Spleen (tissue), 11 donors: ENCODE results near the gene ZSCAN5A. TPM values are rescaled to one million over a fixed set of nuclear protein-coding genes. Genes with fewer than 3 reads are reported as not detected.
"Not testable (repeated sequence)": the region's sequence is repeated elsewhere in the genome, so short reads cannot be mapped to it uniquely, and the experiment has no call there.

Experiments used
- DNase-seq: peaks from one replicate; pipeline ENCODE4 v3.0.0-alpha.2; 2020
- H3K27ac ChIP-seq, 8 donors: fragments of 200-600 bp; sonication (generic) in 7 of 8; 1 replicate in 4 of 8; 2 replicates in 4 of 8; pipeline versions ENCODE4 v1.5.0 to v1.8.0; 2016 to 2021; ENCODE audit warnings: inconsistent platforms in 4 of 8, mild to moderate bottlenecking in 4 of 8, moderate library complexity in 1 of 8
- H3K27me3 ChIP-seq, 7 donors: fragments of 200-600 bp; sonication (generic) in 6 of 7; replicated peaks in 1 of 7; 1 replicate in 4 of 7; 2 replicates in 3 of 7; pipeline versions ENCODE4 v1.5.0 to v1.8.0; 2016 to 2021; ENCODE audit warnings: inconsistent platforms in 3 of 7, mild to moderate bottlenecking in 1 of 7
- H3K36me3 ChIP-seq, 6 donors: fragments of 200-600 bp; sonication (generic) in 5 of 6; 1 replicate in 4 of 6; 2 replicates in 2 of 6; pipeline versions ENCODE4 v1.5.0 to v1.8.0; 2016 to 2021; ENCODE audit warnings: inconsistent platforms in 2 of 6
- H3K4me1 ChIP-seq, 6 donors: fragments of 200-600 bp; sonication (generic) in 5 of 6; 1 replicate in 3 of 6; 2 replicates in 3 of 6; pipeline versions ENCODE4 v1.5.0 to v1.8.0; 2016 to 2021; ENCODE audit warnings: inconsistent platforms in 3 of 6
- H3K4me3 ChIP-seq, 8 donors: fragments of 200-600 bp; sonication (generic) in 7 of 8; 1 replicate in 4 of 8; 2 replicates in 4 of 8; pipeline versions ENCODE4 v1.5.0 to v1.8.0; 2016 to 2021; ENCODE audit warnings: inconsistent platforms in 4 of 8, mild to moderate bottlenecking in 4 of 8, moderate library complexity in 2 of 8
- H3K9me3 ChIP-seq, 8 donors: fragments of 200-600 bp; sonication (generic) in 7 of 8; 1 replicate in 4 of 8; 2 replicates in 4 of 8; pipeline versions ENCODE4 v1.5.0 to v1.8.0; 2016 to 2021; ENCODE audit warnings: inconsistent platforms in 4 of 8
- POLR2A ChIP-seq, 3 donors: fragments of 450-650 bp; IDR thresholded peaks; one replicate each; pipeline ENCODE4 v1.5.1; 2017; ENCODE audit warnings: antibody characterized with exemption in 3 of 3, mild to moderate bottlenecking in 1 of 3
- POLR2AphosphoS5 ChIP-seq, 3 donors: sonication (generic); formaldehyde crosslinking; IDR thresholded peaks; one replicate each; pipeline ENCODE4 v1.5.1; 2017; ENCODE audit warnings: antibody characterized with exemption in 3 of 3
- WGBS, 5 donors: extraction: QIAGEN DNeasy Blood & Tissue Kit in 3 of 5; methylation state at CpG; one replicate each; pipeline versions ENCODE4 v1.1.5 to v1.1.7; 2013 to 2018; 5-methylcytosine and 5-hydroxymethylcytosine counted together
- intact Hi-C: fragments of 100-400 bp; cut with DNase I; formaldehyde crosslinking; loops from one replicate; pipeline ENCODE4 v1.15.0; 2023; ENCODE audit warnings: low total_unique reads
- polyA plus RNA-seq, 3 donors: library from polyadenylated mRNA; stranded (reverse); fragments of 200-250 nt; gene quantifications; one replicate each; pipeline ENCODE4 v1.2.1, GENCODE V29; 2013
- total RNA-seq, 7 donors: library from RNA; depleted of rRNA in 3 of 7; stranded (reverse); fragments of >200 nt in 3 of 7; fragmentation: NEBNext Ultra II Directional in 4 of 7; extraction: Animal tissue kit (Norgen Biotek cat#: 25700) in 4 of 7; gene quantifications; one replicate each; pipeline versions ENCODE4 v1.1.0 to v1.2.1, GENCODE V29; 2016 to 2021
- TF ChIP-seq, protein P1 (sequence below), 11 experiments: fragments of 200-600 bp in 7 of 11; fragments of 450-650 bp in 4 of 11; sonication (generic) in 4 of 11; IDR thresholded peaks in 8 of 11; conservative IDR thresholded peaks in 3 of 11; 1 replicate in 7 of 11; 2 replicates in 4 of 11; pipeline versions ENCODE4 v1.4.0 to v1.8.0; 2016 to 2021; ENCODE audit warnings: antibody characterized with exemption in 11 of 11, inconsistent platforms in 4 of 11, mild to moderate bottlenecking in 1 of 11
- donor health status: healthy with polysubstance abuse.
- donor health status: DM: no; HTN: no; CAD: no; lungs with moderate emphysema.
- donor health status: DM: no; HTN: no; CAD: no.
- donor health status: Bipolar disorder and iron deficiency.
- donor health status: healthy.
- donor health status: DM: no; HTN: no; CAD: no.
- donor health status: DM: yes; HTN: yes; CAD: no.

The ZSCAN5A gene
- total and polyA plus RNA-seq, 10 donors, result 3.4 to 18.7 (median 7.1) TPM

DNA sequence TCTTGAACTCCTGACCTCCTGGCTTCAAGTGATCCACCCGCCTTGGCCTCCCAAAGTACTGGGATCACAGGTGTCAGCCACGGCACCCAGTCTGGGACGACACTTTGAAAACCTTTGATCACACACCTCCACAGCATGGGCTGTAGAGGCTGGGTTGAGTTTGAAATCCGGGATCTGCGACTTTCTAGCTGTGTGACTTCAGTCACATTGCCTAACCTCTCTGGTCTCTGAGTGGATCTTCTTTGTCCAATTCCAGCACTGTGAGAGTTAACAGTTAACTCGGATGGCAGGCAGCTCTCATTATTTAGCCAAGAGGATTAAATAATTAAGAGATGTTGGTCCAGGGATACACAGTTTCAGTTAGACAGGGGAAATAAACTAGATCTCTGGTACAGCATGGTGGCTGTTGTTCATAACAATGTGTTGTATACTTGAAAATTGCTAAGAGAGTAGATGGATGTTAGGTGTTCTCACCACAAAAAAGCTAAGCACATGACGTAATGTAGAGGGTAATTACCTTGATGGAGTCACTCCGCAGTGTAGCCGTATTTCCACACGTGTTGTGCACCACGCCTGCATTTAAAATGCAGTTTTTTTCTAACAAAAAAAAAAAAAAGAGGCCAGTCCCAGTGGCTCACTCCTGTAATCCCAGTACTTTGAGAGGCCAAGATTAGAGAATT, 136.9 kb downstream of the ZSCAN5A start:
- TF ChIP-seq POLR2AphosphoS5 (IDR thresholded peaks at IDR 0.05), result no peak
- TF ChIP-seq, protein P1, sequence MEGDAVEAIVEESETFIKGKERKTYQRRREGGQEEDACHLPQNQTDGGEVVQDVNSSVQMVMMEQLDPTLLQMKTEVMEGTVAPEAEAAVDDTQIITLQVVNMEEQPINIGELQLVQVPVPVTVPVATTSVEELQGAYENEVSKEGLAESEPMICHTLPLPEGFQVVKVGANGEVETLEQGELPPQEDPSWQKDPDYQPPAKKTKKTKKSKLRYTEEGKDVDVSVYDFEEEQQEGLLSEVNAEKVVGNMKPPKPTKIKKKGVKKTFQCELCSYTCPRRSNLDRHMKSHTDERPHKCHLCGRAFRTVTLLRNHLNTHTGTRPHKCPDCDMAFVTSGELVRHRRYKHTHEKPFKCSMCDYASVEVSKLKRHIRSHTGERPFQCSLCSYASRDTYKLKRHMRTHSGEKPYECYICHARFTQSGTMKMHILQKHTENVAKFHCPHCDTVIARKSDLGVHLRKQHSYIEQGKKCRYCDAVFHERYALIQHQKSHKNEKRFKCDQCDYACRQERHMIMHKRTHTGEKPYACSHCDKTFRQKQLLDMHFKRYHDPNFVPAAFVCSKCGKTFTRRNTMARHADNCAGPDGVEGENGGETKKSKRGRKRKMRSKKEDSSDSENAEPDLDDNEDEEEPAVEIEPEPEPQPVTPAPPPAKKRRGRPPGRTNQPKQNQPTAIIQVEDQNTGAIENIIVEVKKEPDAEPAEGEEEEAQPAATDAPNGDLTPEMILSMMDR (IDR thresholded peaks at IDR 0.05 in 8 of 11, conservative IDR thresholded peaks at IDR 0.05 in 3 of 11), result no peak
- no peak for TF ChIP-seq POLR2A (IDR thresholded peaks at IDR 0.05)
- DNase-seq, result no peak
- intact Hi-C loops, result no loop called here

DNA sequence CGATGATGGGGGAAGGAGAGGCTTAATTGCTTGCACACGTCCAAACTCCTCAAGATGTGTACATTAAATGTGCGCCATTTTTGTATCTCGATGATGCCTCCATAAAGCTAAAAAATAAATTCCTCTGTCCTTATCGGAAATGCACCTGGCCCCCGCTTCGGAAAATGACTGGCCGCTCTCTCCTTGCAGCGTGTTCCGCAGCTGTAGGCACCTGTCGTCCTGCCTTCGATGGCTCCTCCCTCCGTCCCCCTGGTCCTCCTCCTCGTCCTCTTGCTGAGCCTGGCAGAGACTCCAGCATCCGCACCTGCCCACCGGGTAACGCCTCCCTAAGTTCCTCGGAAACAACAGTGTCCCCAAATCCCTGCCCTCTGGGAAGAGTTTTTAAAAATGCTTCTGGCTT, 137.8 kb downstream of the ZSCAN5A start:
- TF ChIP-seq, protein P1 (IDR thresholded peaks at IDR 0.05 in 8 of 11, conservative IDR thresholded peaks at IDR 0.05 in 3 of 11), result no peak
- no peak for TF ChIP-seq POLR2A (IDR thresholded peaks at IDR 0.05)
- no peak for TF ChIP-seq POLR2AphosphoS5 (IDR thresholded peaks at IDR 0.05)
- 77 to 87% (median 83%) methylated on average over 18 of the region's 18 CpGs for WGBS, 5 donors
- Histone ChIP-seq H3K4me1 (peaks cover 0 to 2% (median 1%) of the 10 kb centered on the region in 6 donors), H3K4me3 (no peak overlapping the region), H3K9me3 (no peaks in the 10 kb centered on the region), H3K36me3 (no peaks in the 10 kb centered on the region), H3K27ac (no peak overlapping the region), H3K27me3 (peaks cover 0 to 46% (median 0%) of the 10 kb centered on the region in 7 donors)
- no peak for DNase-seq
- intact Hi-C loops, result no loop called here

More for the DNA sequence above, 136.9 kb downstream of the ZSCAN5A start:
- H3K4me1 ChIP-seq, result no peaks in the 10 kb centered on the region
- no peaks in the 10 kb centered on the region for H3K36me3 ChIP-seq
- no peak overlapping the region for H3K4me3 ChIP-seq
- 70 to 74% (median 71%) methylated on average over 11 of the region's 11 CpGs for WGBS, 5 donors
- peaks cover 0 to 48% (median 0%) of the 10 kb centered on the region in 7 donors for H3K27me3 ChIP-seq
- H3K9me3 ChIP-seq, result no peaks in the 10 kb centered on the region
- H3K27ac ChIP-seq, result no peak overlapping the region

DNA sequence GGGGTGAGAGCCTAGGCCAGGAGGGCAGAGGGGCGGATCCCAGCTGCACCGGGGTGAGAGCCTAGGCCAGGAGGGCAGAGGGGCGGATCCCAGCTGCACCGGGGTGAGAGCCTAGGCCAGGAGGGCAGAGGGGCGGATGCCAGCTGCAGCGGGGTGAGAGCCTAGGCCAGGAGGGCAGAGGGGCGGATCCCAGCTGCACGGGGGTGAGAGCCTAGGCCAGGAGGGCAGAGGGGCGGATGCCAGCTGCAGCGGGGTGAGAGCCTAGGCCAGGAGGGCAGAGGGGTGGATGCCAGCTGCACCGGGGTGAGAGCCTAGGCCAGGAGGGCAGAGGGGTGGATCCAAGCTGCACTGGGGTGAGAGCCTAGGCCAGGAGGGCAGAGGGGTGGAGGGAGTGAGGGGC, 138.3 kb downstream of the ZSCAN5A start:
- 73 to 84% (median 82%) methylated on average over 3 to 11 of the region's 11 CpGs for WGBS, 5 donors
- H3K27me3 ChIP-seq, result peaks cover 0 to 41% (median 0%) of the 10 kb centered on the region in 7 donors
- H3K36me3 ChIP-seq, H3K4me3 ChIP-seq, H3K4me1 ChIP-seq, intact Hi-C loops, DNase-seq, H3K9me3 ChIP-seq, H3K27ac ChIP-seq: not testable (repeated sequence)

DNA sequence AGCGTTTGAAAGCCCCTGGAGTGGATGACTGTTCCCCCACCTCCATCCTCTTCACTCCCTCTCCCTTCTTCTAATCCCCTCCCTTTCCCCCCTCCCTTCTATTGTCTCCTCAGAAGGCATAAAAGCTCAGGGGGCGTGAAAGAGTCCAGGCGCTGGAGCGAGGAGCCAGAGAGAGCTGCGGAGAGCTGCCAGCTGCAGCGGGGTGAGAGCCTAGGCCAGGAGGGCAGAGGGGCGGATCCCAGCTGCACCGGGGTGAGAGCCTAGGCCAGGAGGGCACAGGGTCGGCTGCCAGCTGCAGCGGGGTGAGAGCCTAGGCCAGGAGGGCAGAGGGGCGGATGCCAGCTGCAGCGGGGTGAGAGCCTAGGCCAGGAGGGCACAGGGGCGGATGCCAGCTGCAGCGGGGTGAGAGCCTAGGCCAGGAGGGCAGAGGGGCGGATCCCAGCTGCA, 138.8 kb downstream of the ZSCAN5A start, which contains the start of gene GALP:
Gene GALP (plus strand): TSS at position 148 of the 447 bp plus-strand sequence. CDS start 1,101 bp downstream, outside the sequence.
- intact Hi-C loops, H3K36me3 ChIP-seq, DNase-seq, H3K27ac ChIP-seq, H3K4me3 ChIP-seq, H3K4me1 ChIP-seq, H3K9me3 ChIP-seq: not testable (repeated sequence)
- 56 to 72% (median 66%) methylated on average over 14 to 15 of the region's 15 CpGs for WGBS, 5 donors
- peaks cover 0 to 41% (median 0%) of the 10 kb centered on the region in 7 donors for H3K27me3 ChIP-seq

DNA sequence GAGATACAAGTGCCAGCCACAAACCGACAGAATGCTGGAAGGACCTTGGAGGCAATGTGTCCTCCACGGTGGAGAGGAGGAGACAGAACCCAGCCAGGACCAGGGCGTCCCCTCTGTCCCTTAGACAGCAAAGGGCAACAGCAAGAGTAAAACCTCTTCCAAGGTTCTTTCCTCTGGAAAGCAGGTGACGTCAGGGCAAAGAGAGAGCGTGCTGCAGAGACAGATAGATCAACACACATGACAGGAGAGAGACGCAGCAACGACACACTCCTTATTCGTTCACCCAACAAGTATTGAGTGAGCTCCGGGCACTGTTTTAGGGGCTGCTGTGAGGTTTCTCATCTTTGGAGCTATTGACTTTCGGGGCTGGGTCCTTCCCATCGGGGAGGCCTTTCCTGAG, 140.1 kb downstream of the ZSCAN5A start:
- peaks cover 0 to 18% (median 5%) of the 10 kb centered on the region in 6 donors for H3K4me1 ChIP-seq
- peaks cover 0 to 41% (median 0%) of the 10 kb centered on the region in 7 donors for H3K27me3 ChIP-seq
- no peaks in the 10 kb centered on the region for H3K36me3 ChIP-seq
- TF ChIP-seq POLR2AphosphoS5 (IDR thresholded peaks at IDR 0.05) (no peak), POLR2A (IDR thresholded peaks at IDR 0.05) (no peak)
- TF ChIP-seq, protein P1 (IDR thresholded peaks at IDR 0.05 in 8 of 11, conservative IDR thresholded peaks at IDR 0.05 in 3 of 11), result no peak
- intact Hi-C loops, result loop anchor here (5.0 kb wide), 1 partner anchor 97 kb away; no protein-coding TSS in a partner anchor
- no peaks in the 10 kb centered on the region for H3K9me3 ChIP-seq
- no peak overlapping the region for H3K4me3 ChIP-seq
- no peak overlapping the region for H3K27ac ChIP-seq
- DNase-seq, result no peak
- WGBS, 5 donors, result 55 to 65% (median 61%) methylated on average over 11 of the region's 11 CpGs
